Stomach smooth muscle (tissue), 2 donors: ENCODE results near the gene SDF4.

Experiments
- H3K27ac ChIP-seq: one replicate; pipeline ENCODE4 v1.7.0; 2013; ENCODE audit warnings: mild to moderate bottlenecking, low read length, inconsistent platforms
- H3K27me3 ChIP-seq, 2 donors: one replicate each; pipeline ENCODE4 v1.7.0; 2013; ENCODE audit warnings: low read length in 2 of 2; ENCODE audit not compliant: insufficient read depth in 2 of 2, control insufficient read depth in 1 of 2
- H3K36me3 ChIP-seq, 2 donors: one replicate each; pipeline ENCODE4 v1.7.0; 2013; ENCODE audit warnings: low read length in 2 of 2; ENCODE audit not compliant: control insufficient read depth in 2 of 2, insufficient read depth in 2 of 2
- H3K4me1 ChIP-seq: one replicate; pipeline ENCODE4 v1.7.0; 2013; ENCODE audit warnings: low read length; ENCODE audit not compliant: control insufficient read depth, insufficient read depth
- H3K4me3 ChIP-seq, 2 donors: one replicate each; pipeline ENCODE4 v1.7.0; 2013; ENCODE audit warnings: low read length in 2 of 2
- H3K9ac ChIP-seq, 2 donors: one replicate each; pipeline ENCODE4 v1.7.0; 2013; ENCODE audit warnings: low read length in 2 of 2, mild to moderate bottlenecking in 1 of 2
- H3K9me3 ChIP-seq, 2 donors: one replicate each; pipeline ENCODE4 v1.7.0; 2013; ENCODE audit warnings: low read length in 2 of 2; ENCODE audit not compliant: control insufficient read depth in 2 of 2
- donor health status: healthy.
- donor health status: Pancreatic carcinoma.

SDF4 gene

DNA sequence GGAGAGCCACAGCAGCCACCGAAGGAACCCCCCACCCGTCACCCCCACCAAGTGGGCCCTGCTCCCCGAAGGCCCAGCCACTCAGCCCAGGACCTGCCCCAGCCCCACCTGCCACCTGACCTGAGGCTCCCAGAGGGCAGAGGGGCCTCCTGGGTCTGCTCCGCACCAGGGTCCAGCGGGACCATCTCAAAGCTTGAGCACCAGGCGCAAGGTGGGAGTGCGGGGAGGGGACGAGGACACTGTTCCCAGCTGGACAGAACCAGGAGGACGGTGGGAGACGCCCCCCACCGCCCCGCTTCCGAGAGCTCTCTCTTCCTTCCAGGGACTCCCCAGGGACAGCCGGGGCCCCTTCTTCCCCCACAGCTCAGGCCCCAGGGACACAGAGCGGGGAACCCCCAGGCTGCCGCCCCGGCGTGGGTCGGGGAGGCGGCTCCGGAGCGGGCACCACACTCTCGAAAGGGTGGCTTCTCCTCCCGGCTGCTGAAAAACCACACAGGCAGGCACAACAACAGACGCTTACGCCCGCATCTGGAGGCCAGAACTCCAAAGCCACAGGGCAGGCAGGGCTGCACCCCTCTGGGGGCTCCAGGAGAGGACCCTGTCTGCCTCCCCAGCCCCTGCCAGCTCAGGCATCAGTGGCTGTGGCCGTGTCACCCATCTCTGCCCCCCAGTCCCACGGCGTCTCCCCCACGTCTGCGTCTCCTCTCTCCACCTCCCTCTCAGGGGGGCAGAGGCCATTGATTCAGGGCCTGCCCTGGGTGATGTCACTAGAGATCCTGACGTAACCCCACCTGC is 60.1 kb downstream of the SDF4 start:
- no peaks in the 10 kb centered on the region for H3K36me3 ChIP-seq
- no peak overlapping the region for H3K9ac ChIP-seq
- no peaks in the 10 kb centered on the region for H3K9me3 ChIP-seq
- H3K27me3 ChIP-seq = peaks cover 27 to 57% of the 10 kb centered on the region in 2 donors
- H3K4me3 ChIP-seq = no peak overlapping the region
- no peak overlapping the region for H3K27ac ChIP-seq
- H3K4me1 ChIP-seq = peaks cover 3% of the 10 kb centered on the region

GRCh38 chr1:1171161-1171545 is 60.6 kb downstream of the SDF4 start:
- Histone ChIP-seq H3K36me3 (no peaks in the 10 kb centered on the region), H3K27ac (no peak overlapping the region), H3K9ac (no peak overlapping the region), H3K4me1 (peaks cover 3% of the 10 kb centered on the region), H3K4me3 (no peak overlapping the region), H3K27me3 (peaks cover 27 to 51% of the 10 kb centered on the region in 2 donors), H3K9me3 (no peaks in the 10 kb centered on the region)

GRCh38 chr1:1170215-1171091 is 61.3 kb downstream of the SDF4 start:
- H3K36me3 ChIP-seq = no peaks in the 10 kb centered on the region
- no peak overlapping the region for H3K27ac ChIP-seq
- no peak overlapping the region for H3K9ac ChIP-seq
- peaks cover 27 to 54% of the 10 kb centered on the region in 2 donors for H3K27me3 ChIP-seq
- H3K4me3 ChIP-seq = no peak overlapping the region
- H3K4me1 ChIP-seq = peaks cover 3% of the 10 kb centered on the region
- no peaks in the 10 kb centered on the region for H3K9me3 ChIP-seq

DNA sequence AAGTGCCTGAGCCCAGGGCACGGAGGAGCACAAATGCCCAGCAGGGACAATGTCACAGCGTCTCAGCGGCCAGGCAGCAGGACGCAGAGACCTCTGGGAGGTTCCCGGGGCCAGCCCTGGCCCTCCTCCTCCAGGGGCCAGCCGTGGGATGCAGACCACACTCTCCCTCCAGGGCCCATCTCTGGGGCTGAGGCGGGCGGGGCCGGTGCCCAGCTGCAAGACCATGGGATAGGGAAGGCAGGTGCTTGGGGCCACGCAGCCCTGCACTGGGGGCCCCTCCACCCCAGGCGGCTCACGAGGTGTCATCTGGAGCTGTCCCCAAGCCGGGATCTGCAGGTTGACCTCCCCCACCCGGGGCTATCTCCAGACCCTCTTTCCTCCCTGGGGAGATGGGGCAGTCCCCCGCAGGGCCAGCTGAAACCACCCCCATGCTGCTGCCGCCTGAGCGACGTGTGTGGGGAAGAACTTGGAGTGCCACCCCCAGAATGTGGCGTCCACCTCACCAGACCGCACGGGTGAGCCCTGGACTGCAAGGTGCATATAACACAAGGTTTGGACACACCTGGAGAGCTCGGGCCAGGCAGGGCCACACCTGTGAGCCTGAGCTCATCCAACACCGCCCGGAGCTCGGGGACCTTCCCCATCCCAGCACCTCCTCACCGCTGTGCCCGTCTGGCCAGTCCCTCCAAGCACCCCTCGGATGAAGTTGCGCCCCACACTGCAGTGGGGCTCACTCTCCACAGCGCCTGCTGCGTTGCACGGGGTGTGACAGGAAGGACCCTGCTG is 62.2 kb downstream of the SDF4 start:
- Histone ChIP-seq H3K36me3 (no peaks in the 10 kb centered on the region), H3K9ac (no peak overlapping the region), H3K9me3 (no peaks in the 10 kb centered on the region), H3K4me1 (peaks cover 3% of the 10 kb centered on the region), H3K4me3 (no peak overlapping the region), H3K27ac (no peak overlapping the region), H3K27me3 (peaks cover 31 to 59% of the 10 kb centered on the region in 2 donors)

GRCh38 chr1:1168451-1169411 is 63.1 kb downstream of the SDF4 start:
- Histone ChIP-seq H3K27ac (no peak overlapping the region), H3K36me3 (no peaks in the 10 kb centered on the region), H3K4me3 (no peak overlapping the region), H3K27me3 (peaks cover 26 to 57% of the 10 kb centered on the region in 2 donors), H3K9ac (no peak overlapping the region), H3K9me3 (no peaks in the 10 kb centered on the region), H3K4me1 (peaks cover 3% of the 10 kb centered on the region)

DNA sequence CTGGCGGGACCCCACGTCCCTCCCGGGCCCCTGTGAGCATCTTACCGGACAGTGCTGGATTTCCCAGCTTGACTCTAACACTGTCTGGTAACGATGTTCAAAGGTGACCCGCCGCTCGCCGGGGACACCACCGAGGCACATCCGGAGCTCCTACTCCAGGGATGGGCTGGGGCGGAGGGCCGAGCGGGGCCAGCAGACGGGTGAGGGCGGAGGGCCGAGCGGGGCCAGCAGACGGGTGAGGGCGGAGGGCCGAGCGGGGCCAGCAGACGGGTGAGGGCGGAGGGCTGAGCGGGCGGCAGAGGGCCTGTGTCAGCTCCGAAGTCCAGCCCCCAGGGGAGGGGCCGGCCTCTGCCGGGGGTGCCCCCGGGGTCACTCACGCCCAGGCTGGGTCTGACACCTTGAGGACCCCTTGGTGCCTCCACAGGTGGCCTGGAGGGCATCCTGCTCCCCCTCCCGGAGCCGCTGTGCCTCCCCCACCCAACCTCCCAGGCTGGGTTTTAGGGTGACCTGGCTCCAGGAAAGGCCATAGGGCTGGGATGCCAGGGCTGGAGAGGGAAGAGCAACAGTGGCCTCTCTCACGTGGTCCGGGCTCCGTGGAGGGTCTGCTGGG is 63.9 kb downstream of the SDF4 start:
- Histone ChIP-seq H3K4me1 (no peaks in the 10 kb centered on the region), H3K27me3 (peaks cover 20 to 55% of the 10 kb centered on the region in 2 donors), H3K4me3 (no peak overlapping the region)

GRCh38 chr1:1167398-1167821 is 64.4 kb downstream of the SDF4 start:
- H3K4me1 ChIP-seq = no peaks in the 10 kb centered on the region
- H3K36me3 ChIP-seq = no peaks in the 10 kb centered on the region
- H3K9ac ChIP-seq = no peak overlapping the region
- H3K27me3 ChIP-seq = peaks cover 19 to 58% of the 10 kb centered on the region in 2 donors
- H3K4me3 ChIP-seq = no peak overlapping the region
- H3K9me3 ChIP-seq = no peaks in the 10 kb centered on the region
- no peak overlapping the region for H3K27ac ChIP-seq

More for the DNA sequence above, 63.9 kb downstream of the SDF4 start:
- Histone ChIP-seq H3K9ac (no peak overlapping the region), H3K9me3 (no peaks in the 10 kb centered on the region), H3K27ac (no peak overlapping the region), H3K36me3 (no peaks in the 10 kb centered on the region)
